HepG2 (cell line): Measurements from ENCODE around the gene ANKLE1. TPM values are rescaled to one million over a fixed set of nuclear protein-coding genes. Genes with fewer than 3 reads are reported as not detected.
A peak's percentile ranks its signal among the peaks of the same experiment; 100 is the strongest.

Source experiments
- ARID4A ChIP-seq: sonication (generic); formaldehyde crosslinking; IDR thresholded peaks from 2 replicates; pipeline ENCODE4 v1.5.0; 2020; ENCODE audit warnings: mild to moderate bottlenecking, missing genetic modification reagents, borderline replicate concordance
- ATF2 ChIP-seq: sonication (generic); formaldehyde crosslinking; IDR thresholded peaks from 2 replicates; pipeline ENCODE4 v1.4.0; 2020; ENCODE audit warnings: missing genetic modification reagents
- FOSL2 ChIP-seq: sonication (generic); formaldehyde crosslinking; IDR thresholded peaks from 2 replicates; pipeline ENCODE4 v1.4.0; 2020; ENCODE audit warnings: missing genetic modification reagents
- GMEB2 ChIP-seq: IDR thresholded peaks from 2 replicates; pipeline ENCODE4 v1.6.1; 2016; ENCODE audit warnings: missing biosample characterization, missing genetic modification reagents, low read depth
- HNRNPLL ChIP-seq: fragments of 200-400 bp; formaldehyde crosslinking; IDR thresholded peaks from 2 replicates; pipeline ENCODE4 v1.6.1; 2017; ENCODE audit warnings: mild to moderate bottlenecking, low read depth, low read length; ENCODE audit not compliant: poor library complexity, severe bottlenecking
- PLRG1 ChIP-seq: fragments of 450-650 bp; conservative IDR thresholded peaks from 2 replicates; pipeline ENCODE4 v1.6.1; 2016
- SSRP1 ChIP-seq: IDR thresholded peaks from 2 replicates; pipeline ENCODE4 v1.6.1; 2016; ENCODE audit warnings: control low read depth
- TOPORS ChIP-seq: sonication (generic); formaldehyde crosslinking; IDR thresholded peaks from 2 replicates; pipeline ENCODE4 v1.8.0; 2023; ENCODE audit warnings: mild to moderate bottlenecking, missing genetic modification reagents
- XRCC5 ChIP-seq: fragments of 200-400 bp; formaldehyde crosslinking; optimal IDR thresholded peaks from 2 replicates; pipeline ENCODE3; 2017; ENCODE audit warnings: mild to moderate bottlenecking, low read length
- ZBTB46 ChIP-seq: sonication (generic); formaldehyde crosslinking; IDR thresholded peaks from 2 replicates; pipeline ENCODE4 v1.4.0; 2020; ENCODE audit warnings: mild to moderate bottlenecking, missing genetic modification reagents, borderline replicate concordance
- ZNF142 ChIP-seq: sonication (generic); formaldehyde crosslinking; IDR thresholded peaks from 2 replicates; pipeline ENCODE4 v1.4.0; 2020; ENCODE audit warnings: missing genetic modification reagents
- ZNF34 ChIP-seq: sonication (generic); formaldehyde crosslinking; IDR thresholded peaks from 2 replicates; pipeline ENCODE4 v1.4.0; 2020; ENCODE audit warnings: mild to moderate bottlenecking, missing genetic modification reagents, borderline replicate concordance
- ZNF484 ChIP-seq: sonication (generic); formaldehyde crosslinking; IDR thresholded peaks from 2 replicates; pipeline ENCODE4 v1.5.1; 2020; ENCODE audit warnings: mild to moderate bottlenecking, low read depth, missing genetic modification reagents, borderline replicate concordance
- polyA plus RNA-seq, 8 experiments: library from polyadenylated mRNA; depleted of rRNA in 3 of 8; stranded (reverse) in 7 of 8; unstranded in 1 of 8; fragments of >200 nt; fragmentation: Illumina TruSeq in 4 of 8; extraction: Trizol in 4 of 8; gene quantifications; 2 replicates each; pipeline versions ENCODE4 v1.2.1 to v1.2.3, GENCODE V29; 2011 to 2016; ENCODE audit warnings: low read depth in 4 of 8, missing spikeins in 1 of 8, mixed read lengths in 1 of 8; ENCODE audit not compliant: insufficient read depth in 1 of 8
- total RNA-seq, 5 experiments: library from RNA; depleted of rRNA; stranded (reverse); fragments of >200 nt; fragmentation: Illumina TruSeq; extraction: Trizol; gene quantifications; 2 replicates each; pipeline ENCODE4 v1.2.3, GENCODE V29; 2016; ENCODE audit warnings: low read depth in 1 of 5

Gene ANKLE1
- total and polyA plus RNA-seq, 2 of the 13 experiments (the other 11 are each of a cell fraction or from before 2014, with no cell fraction given): 0.69 to 1.5 TPM

- TF ChIP-seq GMEB2 (CRISPR knock-in tag) (no peak), ZNF484 (CRISPR knock-in tag) (no peak), ARID4A (CRISPR knock-in tag) (peak; percentile 71; the same call in 1 of the 2 replicates), PLRG1 (no peak), ATF2 (CRISPR knock-in tag) (peak; percentile 44; the same call in 1 of the 2 replicates), ZNF34 (CRISPR knock-in tag) (no peak), FOSL2 (CRISPR knock-in tag) (peak; percentile 41), XRCC5 (no peak), HNRNPLL (no peak), ZNF142 (CRISPR knock-in tag) (no peak), TOPORS (no peak), ZBTB46 (CRISPR knock-in tag) (no peak; the same call in 1 of the 2 replicates), SSRP1 (CRISPR knock-in tag) (no peak)
These were observed 37.7 kb upstream of the ANKLE1 start (continued) for GRCh38 chr19:17243830-17244617.
